Kidney tubule cell (primary cell): ENCODE results near the gene SYT1.

Source experiments
- DNase-seq: peaks from one replicate; pipeline ENCODE4 v3.0.0-alpha.2; 2018; ENCODE audit warnings: low spot score

The SYT1 gene

GRCh38 chr12:79227091-79227490, 362.5 kb downstream of the SYT1 start:
- no peak for DNase-seq

DNA sequence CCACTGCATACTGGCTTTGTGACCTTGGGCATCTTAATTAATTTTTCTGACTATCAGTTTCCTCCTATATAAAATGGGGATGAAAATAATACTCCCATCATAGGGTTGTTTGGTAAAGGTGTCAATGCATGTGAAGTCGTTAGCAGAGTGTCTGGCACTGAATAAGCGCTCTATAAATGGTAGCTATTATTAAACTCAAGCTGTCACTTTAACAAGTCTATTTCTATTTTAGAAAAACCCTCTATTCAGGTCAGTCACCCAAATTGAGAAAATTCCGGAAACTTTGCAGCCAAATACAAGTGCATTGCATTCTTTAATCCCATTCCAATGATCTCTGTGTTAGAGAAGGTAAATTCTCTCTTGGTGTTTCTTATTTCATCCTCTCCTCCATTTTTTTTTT, 363.1 kb downstream of the SYT1 start:
- DNase-seq: no peak

DNA sequence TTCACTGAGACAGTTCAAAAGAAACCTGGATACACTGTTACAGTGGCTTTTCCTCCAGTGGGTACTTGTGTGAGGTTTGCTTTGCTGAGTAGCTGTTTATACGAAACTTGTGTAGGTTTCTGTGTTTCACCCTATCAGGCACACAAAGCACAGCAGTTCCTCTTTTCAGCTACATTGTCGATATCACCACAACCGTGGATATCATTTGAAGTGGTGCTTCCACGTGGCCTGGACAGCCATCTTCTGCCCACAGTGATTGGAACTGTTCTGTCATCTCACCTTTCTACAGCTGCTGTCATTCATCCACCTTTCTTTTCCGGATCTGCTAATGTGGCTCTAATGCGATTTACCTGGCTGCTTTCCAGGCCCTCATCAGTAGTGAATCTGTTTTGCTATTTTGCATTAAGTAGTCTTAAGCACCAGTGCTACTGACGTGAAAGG, 368.8 kb downstream of the SYT1 start:
- DNase-seq: no peak

GRCh38 chr12:79236920-79237319, 372.3 kb downstream of the SYT1 start:
- DNase-seq: no peak

DNA sequence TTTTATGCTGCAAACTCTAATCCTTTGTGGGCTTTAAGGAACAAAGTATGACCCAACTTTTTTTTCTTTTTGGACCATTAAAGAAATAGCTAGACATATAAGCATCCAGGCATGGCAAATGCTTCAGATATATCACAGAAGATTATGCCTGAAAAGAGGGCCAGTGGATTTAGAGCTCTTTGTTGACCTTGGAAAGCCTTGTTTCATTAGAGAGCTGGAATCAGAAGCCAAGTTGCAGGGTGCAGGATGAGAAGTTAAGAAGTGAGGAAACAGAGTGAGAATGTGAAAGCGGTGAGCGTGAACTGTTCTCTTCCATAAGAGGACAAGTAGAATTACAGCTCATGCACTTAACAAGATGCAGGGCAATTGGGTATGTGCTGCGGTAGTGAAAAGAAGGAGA, 373.7 kb downstream of the SYT1 start:
- DNase-seq: no peak

DNA sequence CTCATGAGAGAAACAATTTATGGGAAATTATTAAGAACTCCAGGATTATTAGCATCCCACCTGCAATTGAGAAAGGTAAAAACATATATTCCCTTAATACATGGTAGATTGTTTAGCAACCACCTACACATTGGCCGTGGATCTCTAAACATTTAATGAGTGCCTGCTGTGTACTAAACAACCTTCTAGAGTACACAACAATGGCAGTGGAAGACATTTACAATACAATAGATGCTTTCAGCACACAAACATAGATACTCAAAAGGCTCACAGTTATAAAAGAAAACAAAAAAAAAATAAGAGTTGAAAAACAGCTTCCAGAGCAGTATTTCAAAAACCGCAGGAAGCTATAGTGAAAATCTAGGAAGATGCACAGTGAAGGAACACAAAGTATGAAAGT, 382.9 kb downstream of the SYT1 start:
- DNase-seq: no peak

GRCh38 chr12:79250186-79250585, 385.6 kb downstream of the SYT1 start:
- no peak for DNase-seq

DNA sequence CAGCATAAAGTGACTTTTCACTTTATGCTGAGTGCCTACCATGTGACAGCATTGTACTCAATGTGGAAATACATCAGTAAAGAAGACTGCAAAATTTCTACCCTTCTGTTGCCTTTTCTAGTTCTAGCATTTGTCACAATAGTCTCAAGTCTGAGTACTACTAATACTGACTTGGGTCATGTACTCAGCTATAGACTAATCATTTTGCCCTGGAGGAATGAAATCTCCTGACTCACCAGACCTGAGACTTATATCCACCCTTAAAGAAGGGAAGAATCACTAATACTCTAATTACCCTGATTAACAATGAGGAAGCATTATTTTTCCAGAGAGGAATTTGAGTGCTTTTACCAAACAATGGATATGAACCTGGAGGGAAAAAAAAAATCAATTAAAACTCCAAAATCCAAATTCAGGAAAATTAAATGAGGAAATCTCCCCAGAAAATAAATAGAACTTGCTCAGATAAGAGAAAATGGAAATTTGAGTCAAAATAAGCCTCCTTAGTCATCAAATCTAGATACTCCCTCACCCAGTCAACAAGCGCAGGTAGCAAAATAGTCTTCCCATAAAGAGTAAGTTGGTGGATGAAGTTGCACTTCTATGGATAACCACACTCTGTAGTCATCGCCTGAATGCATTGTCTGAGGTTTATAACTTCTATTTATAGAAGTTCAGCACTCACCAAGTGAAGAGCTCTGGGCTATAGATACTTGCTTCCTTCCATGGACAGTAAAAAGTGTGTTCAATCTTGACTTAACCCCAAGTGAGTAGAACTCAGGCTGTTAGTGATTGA, 386.6 kb downstream of the SYT1 start:
- no peak for DNase-seq

- peak; percentile 59 for DNase-seq
Measured at GRCh38 chr12:79252358-79253075, 387.9 kb downstream of the SYT1 start.

- DNase-seq: no peak
Measured at GRCh38 chr12:79255288-79255687, 390.7 kb downstream of the SYT1 start.

DNA sequence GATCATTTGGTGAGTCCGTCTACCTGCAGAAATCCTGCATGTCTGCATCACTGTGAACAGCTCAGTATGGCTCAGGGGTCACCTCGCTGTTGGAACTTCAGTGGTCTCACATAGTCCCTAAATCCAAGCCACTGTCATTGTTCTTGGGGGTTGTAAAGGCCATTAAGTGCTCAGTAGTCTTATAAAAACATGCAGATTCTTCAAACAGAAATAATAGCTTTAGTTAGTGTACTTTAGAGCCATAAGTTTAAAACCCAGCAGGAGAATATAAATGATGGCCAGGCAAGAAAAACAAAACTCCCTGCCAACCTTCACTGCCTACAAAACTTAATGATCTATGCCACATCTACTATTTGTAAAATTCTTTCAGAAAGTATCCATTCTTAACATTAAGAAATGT, 396.3 kb downstream of the SYT1 start:
- no peak for DNase-seq

- peak; percentile 23 for DNase-seq
Measured at GRCh38 chr12:79262938-79263337, 398.4 kb downstream of the SYT1 start.

DNA sequence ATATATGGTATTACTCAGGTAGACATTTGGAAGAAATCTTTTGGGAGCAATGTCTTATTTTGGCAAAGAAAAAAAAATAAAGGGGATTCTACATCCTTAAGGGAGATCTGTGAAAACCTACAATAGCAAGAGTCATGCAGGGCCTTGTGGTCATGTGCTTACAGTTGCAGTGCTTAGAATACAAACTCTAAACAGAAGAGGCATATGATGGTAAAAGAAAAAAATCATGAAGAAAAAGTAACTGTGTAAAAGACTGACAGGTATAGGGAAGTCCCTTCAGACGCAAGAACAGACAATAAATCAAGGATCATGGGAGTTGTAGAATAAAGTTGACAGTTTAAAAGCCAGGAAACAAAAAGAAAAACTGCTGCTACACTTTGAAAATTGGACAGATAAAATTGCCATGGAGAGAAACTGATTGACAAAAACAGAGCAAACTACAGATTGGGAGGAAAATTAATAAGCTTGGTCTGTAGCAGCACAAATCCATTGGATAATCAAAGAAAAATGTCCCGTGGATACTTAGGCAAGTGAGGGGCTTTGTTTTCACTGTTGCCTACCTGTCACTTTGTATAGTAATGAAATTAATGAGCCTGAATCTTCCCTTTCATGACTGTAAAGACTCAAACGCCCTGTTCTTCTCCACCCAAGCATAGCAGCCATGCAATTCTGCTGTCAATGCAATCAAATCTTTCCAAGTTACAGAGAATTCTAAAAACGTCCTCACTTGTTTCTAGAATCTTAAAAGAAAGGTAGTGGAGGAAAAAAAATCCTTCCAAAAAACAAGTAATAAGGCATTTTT, 402.0 kb downstream of the SYT1 start:
- DNase-seq: no peak

- DNase-seq: no peak
Measured at GRCh38 chr12:79267580-79267979, 403.0 kb downstream of the SYT1 start.

- DNase-seq: peak; percentile 82
Measured at GRCh38 chr12:79274501-79275064, 410.0 kb downstream of the SYT1 start.

DNA sequence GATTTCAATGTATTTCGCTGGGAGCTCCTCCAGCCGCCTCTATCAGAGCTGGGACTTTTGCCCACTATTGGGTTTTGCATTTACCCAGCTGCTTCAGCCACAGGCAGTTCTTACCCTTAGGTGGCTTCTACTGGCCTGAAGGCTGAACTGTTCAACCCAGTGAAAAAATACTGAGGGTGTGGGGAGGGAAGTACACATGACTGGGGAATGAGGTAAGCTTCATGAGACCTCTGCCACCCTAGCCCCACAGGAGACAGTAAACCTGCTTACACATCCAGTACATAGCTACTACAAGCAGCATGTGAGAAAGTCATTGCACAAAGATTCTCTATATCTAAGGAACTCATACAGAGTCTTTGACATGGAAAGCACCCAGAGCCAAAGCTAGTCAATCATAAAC, 411.1 kb downstream of the SYT1 start:
- DNase-seq: peak; percentile 93

GRCh38 chr12:79283364-79283763, 418.8 kb downstream of the SYT1 start:
- no peak for DNase-seq

GRCh38 chr12:79288911-79289310, 424.3 kb downstream of the SYT1 start:
- DNase-seq: no peak

- DNase-seq: no peak
Measured at GRCh38 chr12:79291711-79292110, 427.1 kb downstream of the SYT1 start.

GRCh38 chr12:79294590-79294989, 430.0 kb downstream of the SYT1 start:
- no peak for DNase-seq

GRCh38 chr12:79295572-79295971, 431.0 kb downstream of the SYT1 start:
- DNase-seq: no peak

GRCh38 chr12:79296133-79296532, 431.6 kb downstream of the SYT1 start:
- DNase-seq: no peak
